Activated CD4-positive, alpha-beta T cell treated with anti-CD3 and anti-CD28 coated beads, Interleukin-10, Interleukin-2, amounts not matched to agents 100 ng/mL and 50 ng/mL, durations not matched to agents 16 hours and 8 hours (primary cell): ENCODE data around the gene ZIC4.

Experiments used
- DNase-seq: peaks from one replicate; pipeline ENCODE4 v3.0.0-alpha.2; 2020

Gene ZIC4

DNA sequence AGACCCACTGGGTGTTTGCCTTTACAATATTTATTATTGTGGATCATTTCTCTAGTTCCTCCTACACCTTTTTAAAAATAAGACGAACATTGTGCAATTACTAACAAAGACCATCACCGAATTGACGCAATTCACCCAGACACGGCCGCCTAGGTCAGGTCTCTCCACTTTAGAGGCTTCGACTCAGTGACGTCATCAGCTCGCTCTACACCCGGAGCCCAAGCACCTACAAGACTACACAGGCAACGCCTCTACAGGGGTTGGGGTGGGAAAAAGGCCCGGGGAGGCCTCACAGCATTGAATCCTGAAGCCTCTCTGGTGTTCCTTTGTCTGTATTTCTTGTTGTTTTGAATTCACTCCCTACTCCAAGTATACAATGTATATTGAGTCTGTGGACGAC lies 16.6 kb downstream of the ZIC4 start:
- no peak for DNase-seq

GRCh38 chr3:147388700-147389580 lies 17.4 kb downstream of the ZIC4 start:
- DNase-seq: no peak

GRCh38 chr3:147387885-147388699 lies 18.3 kb downstream of the ZIC4 start:
- no peak for DNase-seq

- DNase-seq: no peak
Measured at GRCh38 chr3:147387291-147387884, 19.0 kb downstream of the ZIC4 start.

GRCh38 chr3:147385059-147386012 lies 21.0 kb downstream of the ZIC4 start:
- no peak for DNase-seq

- peak; percentile 4 for DNase-seq
Measured at GRCh38 chr3:147384210-147385058, 21.9 kb downstream of the ZIC4 start.

DNA sequence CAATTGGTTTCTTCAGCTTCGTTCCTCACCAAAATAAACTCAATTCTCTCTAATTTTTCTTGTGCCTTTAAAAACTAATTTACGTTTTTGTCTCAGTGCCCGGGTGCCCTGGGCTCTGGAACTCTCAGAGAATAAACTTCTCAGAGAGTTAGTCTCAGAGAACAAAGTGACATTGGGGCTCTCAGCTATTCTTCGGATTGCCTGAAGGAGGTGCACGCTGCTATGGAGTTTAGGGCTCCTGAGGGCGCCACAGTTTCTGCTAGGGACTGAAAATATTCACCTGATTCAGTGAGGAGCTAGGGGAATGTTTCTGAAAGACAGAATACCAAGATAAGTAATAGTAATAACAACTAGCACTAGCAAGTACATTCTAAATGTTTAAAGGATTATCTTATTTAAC lies 22.7 kb downstream of the ZIC4 start:
- DNase-seq: no peak

DNA sequence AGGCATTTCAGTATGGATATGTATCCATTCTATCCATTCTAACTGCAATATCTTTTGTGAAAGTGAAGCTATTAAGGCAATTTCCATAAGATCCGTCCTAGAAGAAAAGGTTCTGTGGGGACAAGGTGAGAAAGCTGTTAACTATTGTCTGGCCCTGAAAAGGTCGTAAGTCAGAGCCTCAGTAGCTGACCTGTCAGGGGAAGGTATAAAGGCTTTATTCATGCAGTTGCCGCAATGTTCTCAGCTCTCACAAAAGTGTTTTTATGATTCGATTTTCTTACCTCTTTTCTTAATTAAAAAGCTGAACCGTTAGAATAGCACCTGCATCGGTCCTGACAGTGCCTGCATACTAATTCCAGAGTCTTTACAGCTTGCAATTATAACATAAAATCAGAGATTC lies 24.7 kb downstream of the ZIC4 start:
- no peak for DNase-seq

DNA sequence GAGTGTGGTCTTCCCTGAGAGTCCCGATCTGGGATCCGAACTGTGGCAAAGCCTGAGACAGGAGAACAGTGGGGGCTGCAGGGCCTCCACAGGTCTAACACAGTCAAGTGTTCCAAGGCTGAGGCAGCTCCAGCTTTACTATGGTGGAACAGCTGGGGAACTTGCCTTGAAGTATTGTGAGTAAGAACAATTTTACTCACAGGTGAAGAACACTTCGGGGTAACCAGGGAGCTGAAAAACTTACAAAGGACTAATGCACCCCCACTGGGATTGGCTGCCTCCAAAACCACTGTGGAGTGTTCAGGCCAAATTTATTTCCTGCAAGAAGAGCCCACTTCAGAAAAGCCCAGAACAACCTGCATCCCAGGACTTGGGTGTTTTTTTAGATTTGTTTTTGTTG lies 25.4 kb downstream of the ZIC4 start:
- DNase-seq: no peak

DNA sequence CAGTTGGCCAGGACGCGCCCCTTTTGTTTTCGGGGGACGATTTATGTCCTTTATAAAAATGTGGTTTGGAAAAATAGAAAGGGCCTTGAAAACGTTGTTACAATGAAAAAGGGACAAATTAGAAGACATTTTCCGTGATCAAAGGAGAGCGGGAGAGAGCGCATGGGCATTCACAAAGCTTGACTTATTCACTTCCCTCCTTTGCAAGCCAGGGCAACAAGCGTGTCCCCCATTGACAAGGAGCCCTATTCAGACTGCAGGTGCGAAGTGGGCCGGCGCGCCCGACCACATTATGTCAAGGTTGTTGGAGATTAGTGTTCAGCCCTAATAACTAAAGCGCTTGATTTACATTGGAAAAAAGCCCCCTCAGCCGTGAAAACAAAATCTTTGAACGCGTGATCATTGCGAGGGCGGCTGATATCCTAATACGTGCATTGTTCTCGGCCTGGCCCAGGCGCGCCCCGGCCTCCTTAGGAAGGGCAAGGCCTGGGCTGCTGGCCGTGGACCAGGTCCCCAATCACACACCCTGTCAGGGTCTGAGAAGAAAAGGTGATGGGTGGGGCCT lies 25.9 kb downstream of the ZIC4 start:
- no peak for DNase-seq

DNA sequence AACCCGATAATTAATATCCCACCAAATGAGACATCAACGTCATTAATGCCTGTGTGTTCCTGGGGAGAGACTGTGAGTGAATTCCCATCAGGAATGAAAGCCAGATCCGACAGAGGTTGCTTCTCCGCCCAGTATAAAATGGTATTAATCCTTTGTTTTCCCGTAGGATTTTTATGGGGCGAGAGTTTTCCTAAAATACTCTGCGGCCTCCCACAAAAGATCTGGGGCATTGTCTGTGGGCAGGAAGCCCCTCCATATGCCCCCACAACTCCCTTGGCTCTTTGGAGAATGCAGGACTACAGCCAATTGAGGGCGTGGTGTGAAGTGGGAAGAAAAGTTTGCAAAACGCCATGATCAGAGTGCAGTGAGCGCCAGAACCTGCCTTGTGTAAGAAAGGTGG lies 26.7 kb downstream of the ZIC4 start:
- no peak for DNase-seq

- DNase-seq: no peak
Measured at GRCh38 chr3:147377412-147378367, 28.7 kb downstream of the ZIC4 start.

- no peak for DNase-seq
Measured at GRCh38 chr3:147373301-147373700, 33.0 kb downstream of the ZIC4 start.

- DNase-seq: no peak
Measured at GRCh38 chr3:147372525-147373027, 33.8 kb downstream of the ZIC4 start.

GRCh38 chr3:147371771-147372340 lies 34.5 kb downstream of the ZIC4 start:
- DNase-seq: no peak

- no peak for DNase-seq
Measured at GRCh38 chr3:147371140-147371539, 35.2 kb downstream of the ZIC4 start.

- DNase-seq: no peak
Measured at GRCh38 chr3:147370349-147370748, 36.0 kb downstream of the ZIC4 start.

GRCh38 chr3:147369661-147370123 lies 36.7 kb downstream of the ZIC4 start:
- no peak for DNase-seq

- no peak for DNase-seq
Measured at GRCh38 chr3:147369231-147369630, 37.1 kb downstream of the ZIC4 start.
